ENCODE measurements around the gene GRAMD1B.

Gene GRAMD1B

GRCh38 chr11:123431619-123432018, 1.6 kb downstream of the GRAMD1B start:
- no peak overlapping the region; the same call in 1 of the 2 replicates for H3K4me3 ChIP-seq (ENCODE audit: low read depth, low read length)
- no peak for DNase-seq (ENCODE audit: low read depth)
- no peak for TF ChIP-seq CTCF (IDR thresholded peaks at IDR 0.05; ENCODE audit: low read depth, low read length, missing control alignments)

DNA sequence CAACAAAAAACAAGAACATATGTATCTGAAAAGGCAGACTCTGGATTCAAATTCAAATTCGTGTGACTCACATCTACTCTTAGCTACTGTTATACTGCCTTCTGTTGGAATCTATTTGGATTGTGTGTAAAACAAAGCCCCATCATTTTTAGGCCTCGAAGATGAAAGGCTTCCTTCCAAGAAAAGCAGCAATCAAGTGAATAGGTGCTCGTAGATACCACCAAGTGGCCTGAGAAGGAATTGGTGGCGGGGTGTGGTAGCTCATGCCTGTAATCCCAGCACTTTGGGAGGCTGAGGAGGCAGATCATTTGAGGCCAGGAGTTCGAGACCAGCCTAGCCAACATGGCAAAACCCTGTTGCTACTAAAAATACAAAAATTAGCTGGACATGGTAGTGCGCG, 4.2 kb downstream of the GRAMD1B start:
- H3K4me3 ChIP-seq (ENCODE audit: low read depth, low read length), result no peak overlapping the region
- peak; percentile 60 for TF ChIP-seq CTCF (IDR thresholded peaks at IDR 0.05; ENCODE audit: low read depth, low read length, missing control alignments)
- no peak for DNase-seq (ENCODE audit: low read depth)

- no peak for TF ChIP-seq CTCF (IDR thresholded peaks at IDR 0.05; ENCODE audit: low read depth, low read length, missing control alignments)
- H3K4me3 ChIP-seq (ENCODE audit: low read depth, low read length), result no peak overlapping the region
- DNase-seq (ENCODE audit: low read depth), result no peak
Measured at GRCh38 chr11:123434911-123435310, 4.8 kb downstream of the GRAMD1B start.

- no peak for DNase-seq (ENCODE audit: low read depth)
- H3K4me3 ChIP-seq (ENCODE audit: low read depth, low read length), result no peak overlapping the region
- TF ChIP-seq CTCF (IDR thresholded peaks at IDR 0.05; ENCODE audit: low read depth, low read length, missing control alignments), result no peak
Measured at GRCh38 chr11:123437236-123437979, 7.3 kb downstream of the GRAMD1B start.

DNA sequence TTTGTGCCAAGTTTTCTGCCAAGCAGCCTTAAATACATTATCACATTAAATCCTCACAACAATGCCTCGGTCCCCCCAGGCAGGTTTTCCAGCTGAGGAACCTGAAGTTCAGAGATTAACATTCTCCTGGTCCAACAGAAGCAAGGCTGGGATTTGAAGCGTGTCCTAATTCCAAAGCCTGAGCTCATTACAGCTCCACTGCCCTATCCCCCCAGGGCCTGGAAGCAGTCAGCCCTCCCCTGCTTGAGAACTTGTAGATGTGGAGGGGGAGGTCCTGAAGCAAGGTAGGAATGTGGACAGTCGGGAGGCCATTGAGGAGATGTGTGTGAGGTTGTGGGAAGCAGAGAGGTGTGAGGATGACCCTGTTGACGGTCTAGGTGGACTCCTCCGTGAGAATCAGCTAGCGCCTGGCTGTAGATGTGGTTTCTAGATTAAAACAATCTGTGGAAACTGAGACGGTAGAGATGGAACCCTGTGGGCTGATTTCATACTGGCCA, 8.1 kb downstream of the GRAMD1B start:
- no peak for TF ChIP-seq CTCF (IDR thresholded peaks at IDR 0.05; ENCODE audit: low read depth, low read length, missing control alignments)
- no peak for DNase-seq (ENCODE audit: low read depth)

DNA sequence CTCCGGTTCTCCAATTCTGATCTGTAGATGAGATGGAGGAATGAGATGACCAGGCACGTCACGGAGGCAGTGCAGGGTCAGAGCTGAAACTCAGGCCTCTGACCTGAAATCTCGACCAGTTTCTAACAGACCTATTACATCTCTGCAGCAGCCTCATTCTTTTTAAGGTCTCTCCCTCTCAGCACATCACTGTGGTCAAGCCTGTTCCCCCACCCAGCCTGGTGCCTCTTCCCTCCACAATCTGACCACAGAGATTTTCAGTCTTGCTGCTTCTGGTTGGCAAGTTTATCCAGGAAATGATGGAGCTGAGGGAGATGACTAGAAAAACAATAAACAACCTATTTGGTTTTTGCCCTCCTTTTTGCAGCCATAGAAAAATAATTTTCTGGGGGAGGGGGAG, 9.5 kb downstream of the GRAMD1B start:
- no peak for TF ChIP-seq CTCF (IDR thresholded peaks at IDR 0.05; ENCODE audit: low read depth, low read length, missing control alignments)
- H3K4me3 ChIP-seq (ENCODE audit: low read depth, low read length), result no peak overlapping the region
- DNase-seq (ENCODE audit: low read depth), result no peak

More for the DNA sequence above, 8.1 kb downstream of the GRAMD1B start:
- H3K4me3 ChIP-seq (ENCODE audit: low read depth, low read length), result no peak overlapping the region

DNA sequence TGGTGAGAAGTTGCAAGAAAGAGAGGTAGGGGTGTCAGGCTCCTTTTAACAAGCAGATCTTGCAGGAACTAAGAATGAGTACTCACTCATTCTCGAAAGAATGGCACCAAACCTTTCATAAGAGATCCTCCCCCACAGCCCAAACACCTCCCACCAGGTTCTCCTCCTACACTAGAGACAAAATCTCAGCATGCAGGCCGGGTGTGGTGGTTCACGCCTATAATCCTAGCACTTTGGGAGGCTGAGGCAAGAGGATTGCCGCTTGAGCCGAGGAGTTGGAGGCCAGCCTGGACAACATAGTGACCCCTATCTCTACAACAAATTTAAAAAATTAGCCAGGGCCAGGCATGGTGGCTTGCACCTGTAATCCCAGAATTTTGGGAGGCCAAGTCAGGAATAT, 11.1 kb downstream of the GRAMD1B start:
- DNase-seq (ENCODE audit: low read depth), result no peak
- TF ChIP-seq CTCF (IDR thresholded peaks at IDR 0.05; ENCODE audit: low read depth, low read length, missing control alignments), result no peak
- H3K4me3 ChIP-seq (ENCODE audit: low read depth, low read length), result no peak overlapping the region
